K562 (cell line): ENCODE results near the gene TRIM27. TPM values are rescaled to one million over a fixed set of nuclear protein-coding genes. Genes with fewer than 3 reads are reported as not detected.

Source experiments
- ARID3A ChIP-seq: IDR thresholded peaks from 2 replicates; pipeline ENCODE4 v1.6.1; 2012; ENCODE audit warnings: low read depth, low read length, improper control_type of control experiment, borderline replicate concordance
- ATF2 ChIP-seq: sonication (generic); formaldehyde crosslinking; IDR thresholded peaks from 2 replicates; pipeline ENCODE4 v1.8.1; 2022; ENCODE audit warnings: missing genetic modification reagents
- FOXA3 ChIP-seq, 2 experiments: fragments of 450-650 bp in 1 of 2; sonication (generic) in 1 of 2; formaldehyde crosslinking; IDR thresholded peaks in 1 of 2; conservative IDR thresholded peaks in 1 of 2; 2 replicates each; pipeline versions ENCODE4 v1.4.0 to v1.8.0; 2020 to 2022; ENCODE audit warnings: mild to moderate bottlenecking in 2 of 2, missing genetic modification reagents in 1 of 2
- MEIS2 ChIP-seq: fragments of 450-650 bp; IDR thresholded peaks from 2 replicates; pipeline ENCODE4 v1.6.1; 2014; ENCODE audit warnings: mild to moderate bottlenecking; ENCODE audit not compliant: partially characterized antibody
- RCOR1 ChIP-seq, 2 experiments: IDR thresholded peaks; 2 replicates each; pipeline ENCODE4 v1.6.1; 2012; ENCODE audit warnings: low read depth in 2 of 2, low read length in 2 of 2, borderline replicate concordance in 1 of 2, improper control_type of control experiment in 1 of 2
- YBX1 ChIP-seq: fragments of 450-650 bp; IDR thresholded peaks from 2 replicates; pipeline ENCODE4 v1.7.1; 2016; ENCODE audit warnings: mild to moderate bottlenecking
- ZEB2 ChIP-seq: fragments of 450-650 bp; IDR thresholded peaks from 2 replicates; pipeline ENCODE4 v1.6.1; 2016
- ZMIZ1 ChIP-seq, 2 experiments: fragments of 150-350 bp in 1 of 2; IDR thresholded peaks; 2 replicates each; pipeline ENCODE4 v1.6.1; 2012 to 2016; ENCODE audit warnings: low read depth in 2 of 2, low read length in 2 of 2, mild to moderate bottlenecking in 1 of 2, moderate library complexity in 1 of 2
- polyA plus RNA-seq, 8 experiments: library from polyadenylated mRNA; depleted of rRNA in 4 of 8; stranded (reverse) in 5 of 8; unstranded in 3 of 8; fragments of >200 nt; fragmentation: Nextera tagmentation in 2 of 8; fragmentation: Illumina TruSeq in 1 of 8; extraction: Ambion mirVana in 2 of 8; extraction: Trizol in 1 of 8; gene quantifications; 2 replicates each; pipeline versions ENCODE4 v1.2.1 to v1.2.3, GENCODE V29; 2011 to 2014; ENCODE audit warnings: inconsistent platforms in 1 of 8, missing spikeins in 1 of 8
- total RNA-seq, 7 experiments: library from RNA; depleted of rRNA in 6 of 7; stranded (reverse); fragments of >200 nt in 6 of 7; fragmentation: Illumina TruSeq in 2 of 7; extraction: Trizol in 2 of 7; gene quantifications; 2 replicates each; pipeline versions ENCODE4 v1.2.1 to v1.2.3, GENCODE V29; 2011 to 2021; ENCODE audit warnings: low replicate concordance in 1 of 7
- TF ChIP-seq, protein P1 (sequence below): IDR thresholded peaks from 2 replicates; pipeline ENCODE4 v1.6.1; 2016; ENCODE audit warnings: missing genetic modification characterization, missing compliant biosample characterization
- TF ChIP-seq, protein P2 (sequence below), 2 experiments: IDR thresholded peaks in 1 of 2; conservative IDR thresholded peaks in 1 of 2; 2 replicates each; pipeline ENCODE4 v1.6.1; 2016; ENCODE audit warnings: low read depth in 2 of 2, mild to moderate bottlenecking in 1 of 2, missing compliant biosample characterization in 1 of 2, missing genetic modification characterization in 1 of 2, moderate library complexity in 1 of 2

The TRIM27 gene
- total and polyA plus RNA-seq, 9 of the 15 experiments (the other 6 are each of a cell fraction or from before 2014, with no cell fraction given), result 37.7 to 235 (median 122) TPM

DNA sequence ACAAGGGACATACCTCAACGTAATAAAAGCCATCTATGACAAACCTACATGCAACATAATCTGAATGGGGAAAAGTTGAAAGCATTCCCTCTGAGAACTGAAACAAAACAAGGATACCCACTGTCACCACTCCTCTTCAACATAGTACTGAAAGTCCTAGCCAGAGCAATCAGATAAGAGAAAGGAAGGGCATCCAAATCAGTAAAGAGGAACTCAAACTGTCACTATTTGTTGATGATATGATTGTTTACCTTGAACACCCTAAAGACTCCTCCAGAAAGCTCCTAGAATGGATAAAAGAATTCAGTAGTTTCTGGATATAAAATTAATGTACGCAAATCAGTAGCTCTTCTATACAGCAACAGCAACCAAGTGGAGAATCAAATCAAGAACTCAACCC is 41.9 kb upstream of the TRIM27 start (continued):
- peak; percentile 23; the same call in 1 of the 2 replicates for TF ChIP-seq ZEB2
- TF ChIP-seq, protein P1, sequence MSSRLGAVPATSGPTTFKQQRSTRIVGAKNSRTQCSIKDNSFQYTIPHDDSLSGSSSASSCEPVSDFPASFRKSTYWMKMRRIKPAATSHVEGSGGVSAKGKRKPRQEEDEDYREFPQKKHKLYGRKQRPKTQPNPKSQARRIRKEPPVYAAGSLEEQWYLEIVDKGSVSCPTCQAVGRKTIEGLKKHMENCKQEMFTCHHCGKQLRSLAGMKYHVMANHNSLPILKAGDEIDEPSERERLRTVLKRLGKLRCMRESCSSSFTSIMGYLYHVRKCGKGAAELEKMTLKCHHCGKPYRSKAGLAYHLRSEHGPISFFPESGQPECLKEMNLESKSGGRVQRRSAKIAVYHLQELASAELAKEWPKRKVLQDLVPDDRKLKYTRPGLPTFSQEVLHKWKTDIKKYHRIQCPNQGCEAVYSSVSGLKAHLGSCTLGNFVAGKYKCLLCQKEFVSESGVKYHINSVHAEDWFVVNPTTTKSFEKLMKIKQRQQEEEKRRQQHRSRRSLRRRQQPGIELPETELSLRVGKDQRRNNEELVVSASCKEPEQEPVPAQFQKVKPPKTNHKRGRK (tag), result no peak
- no peak for TF ChIP-seq ZMIZ1 (IDR thresholded peaks at IDR 0.05; ENCODE audit: low read depth in 2 of 2, low read length in 2 of 2)
- TF ChIP-seq, protein P2, sequence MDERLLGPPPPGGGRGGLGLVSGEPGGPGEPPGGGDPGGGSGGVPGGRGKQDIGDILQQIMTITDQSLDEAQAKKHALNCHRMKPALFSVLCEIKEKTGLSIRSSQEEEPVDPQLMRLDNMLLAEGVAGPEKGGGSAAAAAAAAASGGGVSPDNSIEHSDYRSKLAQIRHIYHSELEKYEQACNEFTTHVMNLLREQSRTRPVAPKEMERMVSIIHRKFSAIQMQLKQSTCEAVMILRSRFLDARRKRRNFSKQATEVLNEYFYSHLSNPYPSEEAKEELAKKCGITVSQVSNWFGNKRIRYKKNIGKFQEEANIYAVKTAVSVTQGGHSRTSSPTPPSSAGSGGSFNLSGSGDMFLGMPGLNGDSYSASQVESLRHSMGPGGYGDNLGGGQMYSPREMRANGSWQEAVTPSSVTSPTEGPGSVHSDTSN (CRISPR knock-in tag; IDR thresholded peaks at IDR 0.05; ENCODE audit: low read depth), result no peak
- TF ChIP-seq, protein P2 (tag; conservative IDR thresholded peaks at IDR 0.05; ENCODE audit: low read depth), result peak; percentile 6; the same call in 1 of the 2 replicates
- TF ChIP-seq ATF2 (CRISPR knock-in tag), result no peak
- no peak for TF ChIP-seq ARID3A
- peak; percentile 72 for TF ChIP-seq MEIS2
- TF ChIP-seq YBX1, result no peak
- TF ChIP-seq RCOR1 (IDR thresholded peaks at IDR 0.05; ENCODE audit: borderline replicate concordance in 1 of 2, low read depth in 2 of 2, low read length in 2 of 2), result 0 out of 4 replicates have a peak, but pooled peaks of 1 of the 2 experiments have one; percentile 30
- TF ChIP-seq FOXA3 (CRISPR knock-in tag; conservative IDR thresholded peaks at IDR 0.05 in 1 of 2, IDR thresholded peaks at IDR 0.05 in 1 of 2), result peak in 1 of 2 experiments; percentile 53; a peak in 2 of 4 replicates
- TF ChIP-seq, all 486 proteins: peak for 12
